Right atrium auricular region (tissue), 2 donors: ENCODE data around the gene USP54. TPM values are rescaled to one million over a fixed set of nuclear protein-coding genes. Genes with fewer than 3 reads are reported as not detected.

ENCODE experiments used
- DNase-seq: peaks from one replicate; pipeline ENCODE4 v3.0.0-alpha.2; 2019; ENCODE audit warnings: low spot score
- H3K27ac ChIP-seq, 2 donors: fragments of 200-600 bp; sonication (generic); 1 replicate in 1 of 2; 2 replicates in 1 of 2; pipeline ENCODE4 v1.5.1; 2016 to 2019
- H3K27me3 ChIP-seq, 2 donors: fragments of 200-600 bp; sonication (generic); one replicate each; pipeline versions ENCODE4 v1.5.1 to v1.6.0; 2017 to 2019
- H3K36me3 ChIP-seq: fragments of 200-600 bp; sonication (generic); one replicate; pipeline ENCODE4 v1.5.1; 2016
- H3K4me1 ChIP-seq, 2 donors: fragments of 200-600 bp; sonication (generic); one replicate each; pipeline versions ENCODE4 v1.5.1 to v1.6.0; 2017 to 2019
- H3K4me3 ChIP-seq, 2 donors: fragments of 200-600 bp; sonication (generic); 1 replicate in 1 of 2; 2 replicates in 1 of 2; pipeline ENCODE4 v1.5.1; 2017 to 2019; ENCODE audit warnings: mild to moderate bottlenecking in 1 of 2, moderate library complexity in 1 of 2
- H3K9me3 ChIP-seq, 2 donors: fragments of 200-600 bp; sonication (generic); one replicate each; pipeline ENCODE4 v1.5.1; 2019
- total RNA-seq, 2 donors: library from RNA; depleted of rRNA; stranded (reverse); fragments of >200 nt; gene quantifications; one replicate each; pipeline ENCODE4 v1.1.0, GENCODE V29; 2016
- TF ChIP-seq, protein P1 (sequence below), 2 donors: fragments of 200-600 bp; sonication (generic); IDR thresholded peaks; one replicate each; pipeline ENCODE4 v1.5.1; 2019; ENCODE audit warnings: antibody characterized with exemption in 2 of 2

Gene USP54
- total RNA-seq, 2 donors from 2014 or later = 22.3 to 24.3 TPM

- no peaks in the 10 kb centered on the region for H3K9me3 ChIP-seq
- no peaks in the 10 kb centered on the region for H3K27me3 ChIP-seq
- TF ChIP-seq, protein P1, sequence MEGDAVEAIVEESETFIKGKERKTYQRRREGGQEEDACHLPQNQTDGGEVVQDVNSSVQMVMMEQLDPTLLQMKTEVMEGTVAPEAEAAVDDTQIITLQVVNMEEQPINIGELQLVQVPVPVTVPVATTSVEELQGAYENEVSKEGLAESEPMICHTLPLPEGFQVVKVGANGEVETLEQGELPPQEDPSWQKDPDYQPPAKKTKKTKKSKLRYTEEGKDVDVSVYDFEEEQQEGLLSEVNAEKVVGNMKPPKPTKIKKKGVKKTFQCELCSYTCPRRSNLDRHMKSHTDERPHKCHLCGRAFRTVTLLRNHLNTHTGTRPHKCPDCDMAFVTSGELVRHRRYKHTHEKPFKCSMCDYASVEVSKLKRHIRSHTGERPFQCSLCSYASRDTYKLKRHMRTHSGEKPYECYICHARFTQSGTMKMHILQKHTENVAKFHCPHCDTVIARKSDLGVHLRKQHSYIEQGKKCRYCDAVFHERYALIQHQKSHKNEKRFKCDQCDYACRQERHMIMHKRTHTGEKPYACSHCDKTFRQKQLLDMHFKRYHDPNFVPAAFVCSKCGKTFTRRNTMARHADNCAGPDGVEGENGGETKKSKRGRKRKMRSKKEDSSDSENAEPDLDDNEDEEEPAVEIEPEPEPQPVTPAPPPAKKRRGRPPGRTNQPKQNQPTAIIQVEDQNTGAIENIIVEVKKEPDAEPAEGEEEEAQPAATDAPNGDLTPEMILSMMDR (IDR thresholded peaks at IDR 0.05) = no peak
- DNase-seq = no peak
- peaks cover 12% of the 10 kb centered on the region for H3K36me3 ChIP-seq
- peaks cover 2 to 34% of the 10 kb centered on the region in 2 donors for H3K4me1 ChIP-seq
- no peak overlapping the region for H3K27ac ChIP-seq
- H3K4me3 ChIP-seq = no peak overlapping the region
Observed at GRCh38 chr10:73493781-73494180, 97.4 kb downstream of the USP54 start.

DNA sequence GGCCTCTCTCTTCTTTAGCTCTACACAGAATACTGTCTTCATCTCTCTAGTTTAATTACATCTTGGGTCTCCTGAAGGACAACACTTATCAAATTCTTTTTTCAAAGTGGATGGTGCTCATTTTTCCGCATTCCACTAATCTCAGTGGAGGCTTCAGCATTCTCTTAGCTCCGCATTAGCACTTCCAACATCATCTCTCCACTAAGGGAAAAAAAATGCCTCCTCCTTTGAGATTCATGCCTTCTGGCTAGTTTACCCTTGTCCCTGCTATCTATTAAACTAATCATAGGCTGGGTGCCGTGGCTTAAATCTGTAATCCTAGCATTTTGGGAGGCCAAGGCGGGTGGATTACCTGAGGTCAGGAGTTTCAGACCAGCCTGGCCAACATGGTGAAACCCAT lies 104.5 kb downstream of the USP54 start:
- peaks cover 8% of the 10 kb centered on the region for H3K36me3 ChIP-seq
- no peak overlapping the region for H3K4me3 ChIP-seq
- TF ChIP-seq, protein P1 (IDR thresholded peaks at IDR 0.05) = no peak
- H3K27ac ChIP-seq = no peak overlapping the region
- H3K9me3 ChIP-seq = no peaks in the 10 kb centered on the region
- H3K27me3 ChIP-seq = no peaks in the 10 kb centered on the region
- no peak for DNase-seq
- H3K4me1 ChIP-seq = no peaks in the 10 kb centered on the region

DNA sequence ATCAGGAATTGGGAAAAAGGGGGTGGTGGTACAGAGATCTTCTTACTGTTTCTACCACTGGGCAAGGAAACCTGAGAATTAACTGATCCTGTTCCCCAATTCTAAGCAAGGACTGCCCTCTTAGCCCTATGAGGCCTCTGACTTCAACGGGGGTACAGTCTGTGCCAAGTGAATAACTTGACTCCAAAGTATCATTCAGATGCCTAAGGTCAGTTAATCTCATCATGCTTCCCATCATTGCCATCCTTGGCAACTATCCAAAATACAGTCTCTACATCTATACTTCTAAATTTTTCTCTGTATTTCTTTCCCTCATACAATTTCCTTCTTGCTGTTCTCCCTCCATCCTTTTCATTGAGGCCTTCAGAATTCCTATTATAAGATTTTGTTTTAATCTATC lies 105.8 kb downstream of the USP54 start:
- TF ChIP-seq, protein P1 (IDR thresholded peaks at IDR 0.05) = no peak
- peaks cover 8% of the 10 kb centered on the region for H3K36me3 ChIP-seq
- no peaks in the 10 kb centered on the region for H3K9me3 ChIP-seq
- no peaks in the 10 kb centered on the region for H3K4me1 ChIP-seq
- H3K4me3 ChIP-seq = no peak overlapping the region
- no peak for DNase-seq
- no peak overlapping the region for H3K27ac ChIP-seq
- no peaks in the 10 kb centered on the region for H3K27me3 ChIP-seq

GRCh38 chr10:73480158-73480557 lies 111.0 kb downstream of the USP54 start:
- H3K36me3 ChIP-seq = peaks cover 41% of the 10 kb centered on the region

GRCh38 chr10:73478636-73479035 lies 112.5 kb downstream of the USP54 start:
- no peaks in the 10 kb centered on the region for H3K4me1 ChIP-seq
- no peak for DNase-seq
- H3K36me3 ChIP-seq = peaks cover 56% of the 10 kb centered on the region
- TF ChIP-seq, protein P1 (IDR thresholded peaks at IDR 0.05) = no peak
- H3K27me3 ChIP-seq = no peaks in the 10 kb centered on the region
- no peak overlapping the region for H3K27ac ChIP-seq
- no peak overlapping the region for H3K4me3 ChIP-seq
- no peaks in the 10 kb centered on the region for H3K9me3 ChIP-seq

More at GRCh38 chr10:73480158-73480557, 111.0 kb downstream of the USP54 start:
- TF ChIP-seq, protein P1 (IDR thresholded peaks at IDR 0.05) = no peak
- no peak for DNase-seq
- Histone ChIP-seq H3K27me3 (no peaks in the 10 kb centered on the region), H3K27ac (no peak overlapping the region), H3K4me3 (no peak overlapping the region), H3K4me1 (no peaks in the 10 kb centered on the region), H3K9me3 (no peaks in the 10 kb centered on the region)

GRCh38 chr10:73471226-73471625 lies 119.9 kb downstream of the USP54 start:
- Histone ChIP-seq H3K36me3 (peaks cover 49% of the 10 kb centered on the region), H3K4me1 (peaks cover 0 to 19% of the 10 kb centered on the region in 2 donors), H3K27ac (peak overlapping the region in 1 of 2 donors; percentile 51), H3K4me3 (no peak overlapping the region), H3K9me3 (no peaks in the 10 kb centered on the region), H3K27me3 (no peaks in the 10 kb centered on the region)
- TF ChIP-seq, protein P1 (IDR thresholded peaks at IDR 0.05) = no peak
- no peak for DNase-seq
